OCI-LY1 (cell line): Measurements from ENCODE around the gene NOX3.

ENCODE experiments used
- H2AFZ ChIP-seq: fragments of 200-600 bp; sonication (generic), shearing (Covaris generic); 2 replicates; pipeline ENCODE4 v1.6.0; 2014; ENCODE audit warnings: antibody characterized with exemption, mild to moderate bottlenecking, low read length
- H3F3A ChIP-seq: fragments of 200-600 bp; sonication (generic), shearing (Covaris generic); 2 replicates; pipeline ENCODE4 v1.6.0; 2014; ENCODE audit warnings: mild to moderate bottlenecking, antibody characterized with exemption, low read length, moderate library complexity; ENCODE audit not compliant: insufficient read depth
- H3K27ac ChIP-seq: fragments of 200-600 bp; sonication (generic); 2 replicates; pipeline ENCODE4 v1.5.1; 2014; ENCODE audit warnings: low read length, mixed run types, mild to moderate bottlenecking, low read depth; ENCODE audit not compliant: poor library complexity, severe bottlenecking
- H3K27me3 ChIP-seq: fragments of 200-600 bp; sonication (generic); 2 replicates; pipeline ENCODE4 v1.6.0; 2014; ENCODE audit warnings: antibody characterized with exemption, mild to moderate bottlenecking, low read length, moderate library complexity; ENCODE audit not compliant: insufficient read depth
- H3K36me3 ChIP-seq: fragments of 200-600 bp; sonication (generic); 2 replicates; pipeline ENCODE4 v1.6.1; 2014; ENCODE audit warnings: mild to moderate bottlenecking, antibody characterized with exemption, low read length, moderate library complexity, mixed read lengths; ENCODE audit not compliant: insufficient read depth
- H3K4me1 ChIP-seq: fragments of 200-600 bp; sonication (generic); 2 replicates; pipeline ENCODE4 v1.5.1; 2014; ENCODE audit warnings: mild to moderate bottlenecking, low read length, moderate library complexity; ENCODE audit not compliant: insufficient read depth, severe bottlenecking
- H3K4me2 ChIP-seq: fragments of 200-600 bp; sonication (generic), shearing (Covaris generic); 2 replicates; pipeline ENCODE4 v1.6.1; 2014; ENCODE audit warnings: low read length
- H3K4me3 ChIP-seq: fragments of 200-600 bp; sonication (generic); 2 replicates; pipeline ENCODE4 v1.5.1; 2014; ENCODE audit warnings: low read length, low read depth, mild to moderate bottlenecking, mixed read lengths; ENCODE audit not compliant: poor library complexity, severe bottlenecking
- H3K79me2 ChIP-seq: fragments of 200-600 bp; shearing (Covaris generic); 2 replicates; pipeline ENCODE4 v1.6.1; 2016; ENCODE audit warnings: mixed run types, low read length, mixed read lengths; ENCODE audit not compliant: insufficient read depth
- H3K9ac ChIP-seq: fragments of 200-600 bp; sonication (generic), shearing (Covaris generic); 2 replicates; pipeline ENCODE4 v1.6.1; 2014; ENCODE audit warnings: mild to moderate bottlenecking, low read length, mixed read lengths
- H3K9me2 ChIP-seq: fragments of 200-600 bp; sonication (generic), shearing (Covaris generic); 2 replicates; pipeline ENCODE4 v1.6.1; 2014; ENCODE audit warnings: low read depth, mild to moderate bottlenecking, low read length, mixed read lengths
- H3K9me3 ChIP-seq: fragments of 200-600 bp; shearing (Covaris generic); 2 replicates; pipeline ENCODE4 v1.6.1; 2014; ENCODE audit warnings: low read length, mixed read lengths
- H4K20me1 ChIP-seq: fragments of 200-600 bp; sonication (generic), shearing (Covaris generic); 2 replicates; pipeline ENCODE4 v1.6.0; 2016; ENCODE audit warnings: mild to moderate bottlenecking, low read length; ENCODE audit not compliant: insufficient read depth
- CTCF ChIP-seq: fragments of 200-600 bp; sonication (generic), shearing (Covaris generic); IDR thresholded peaks from 2 replicates; pipeline ENCODE4 v1.5.1; 2017; ENCODE audit warnings: mild to moderate bottlenecking, antibody characterized with exemption, low read length, moderate library complexity, mixed read lengths
- EZH2 ChIP-seq: fragments of 200-600 bp; sonication (generic), shearing (Covaris generic); IDR thresholded peaks from 2 replicates; pipeline ENCODE4 v1.8.0; 2017; ENCODE audit warnings: borderline replicate concordance, mixed run types, mild to moderate bottlenecking, antibody characterized with exemption, low read length, moderate library complexity, mixed read lengths

The NOX3 gene

GRCh38 chr6:155436981-155437749 lies 18.5 kb downstream of the NOX3 start:
- Histone ChIP-seq H3K9me2 (no peaks in the 10 kb centered on the region), H3K36me3 (no peaks in the 10 kb centered on the region), H3K27ac (no peak overlapping the region), H2AFZ (no peak overlapping the region), H3K9ac (no peak overlapping the region), H3K4me1 (peaks cover 46% of the 10 kb centered on the region), H4K20me1 (no peaks in the 10 kb centered on the region), H3K27me3 (no peaks in the 10 kb centered on the region), H3K79me2 (no peaks in the 10 kb centered on the region), H3K9me3 (no peaks in the 10 kb centered on the region), H3K4me2 (no peak overlapping the region), H3K4me3 (no peak overlapping the region), H3F3A (no peaks in the 10 kb centered on the region)
- no peak for TF ChIP-seq CTCF

GRCh38 chr6:155434829-155435423 lies 20.7 kb downstream of the NOX3 start:
- Histone ChIP-seq H4K20me1 (no peaks in the 10 kb centered on the region), H3F3A (no peaks in the 10 kb centered on the region), H3K4me3 (no peak overlapping the region), H2AFZ (no peak overlapping the region), H3K9ac (no peak overlapping the region), H3K36me3 (no peaks in the 10 kb centered on the region), H3K79me2 (no peaks in the 10 kb centered on the region), H3K4me1 (peaks cover 32% of the 10 kb centered on the region), H3K4me2 (no peak overlapping the region), H3K27ac (no peak overlapping the region), H3K27me3 (no peaks in the 10 kb centered on the region), H3K9me3 (no peaks in the 10 kb centered on the region), H3K9me2 (no peaks in the 10 kb centered on the region)
- no peak for TF ChIP-seq EZH2
- TF ChIP-seq CTCF = no peak

- Histone ChIP-seq H3K9ac (no peak overlapping the region), H2AFZ (no peak overlapping the region), H3K4me1 (peaks cover 31% of the 10 kb centered on the region), H3K9me3 (no peaks in the 10 kb centered on the region), H3K79me2 (no peaks in the 10 kb centered on the region), H3K27ac (no peak overlapping the region), H3K36me3 (no peaks in the 10 kb centered on the region), H3K27me3 (no peaks in the 10 kb centered on the region), H3F3A (no peaks in the 10 kb centered on the region), H3K9me2 (no peaks in the 10 kb centered on the region), H3K4me2 (no peak overlapping the region), H4K20me1 (no peaks in the 10 kb centered on the region), H3K4me3 (no peak overlapping the region)
- TF ChIP-seq CTCF (no peak), EZH2 (no peak)
These were observed 21.5 kb downstream of the NOX3 start for GRCh38 chr6:155434096-155434495.
